ENCODE measurements around the gene C19orf53.

C19orf53 gene

GRCh38 chr19:13795595-13796300, 21.5 kb downstream of the C19orf53 start:
- DNase-seq (ENCODE audit: low read depth in 2 of 2), result no peak

DNA sequence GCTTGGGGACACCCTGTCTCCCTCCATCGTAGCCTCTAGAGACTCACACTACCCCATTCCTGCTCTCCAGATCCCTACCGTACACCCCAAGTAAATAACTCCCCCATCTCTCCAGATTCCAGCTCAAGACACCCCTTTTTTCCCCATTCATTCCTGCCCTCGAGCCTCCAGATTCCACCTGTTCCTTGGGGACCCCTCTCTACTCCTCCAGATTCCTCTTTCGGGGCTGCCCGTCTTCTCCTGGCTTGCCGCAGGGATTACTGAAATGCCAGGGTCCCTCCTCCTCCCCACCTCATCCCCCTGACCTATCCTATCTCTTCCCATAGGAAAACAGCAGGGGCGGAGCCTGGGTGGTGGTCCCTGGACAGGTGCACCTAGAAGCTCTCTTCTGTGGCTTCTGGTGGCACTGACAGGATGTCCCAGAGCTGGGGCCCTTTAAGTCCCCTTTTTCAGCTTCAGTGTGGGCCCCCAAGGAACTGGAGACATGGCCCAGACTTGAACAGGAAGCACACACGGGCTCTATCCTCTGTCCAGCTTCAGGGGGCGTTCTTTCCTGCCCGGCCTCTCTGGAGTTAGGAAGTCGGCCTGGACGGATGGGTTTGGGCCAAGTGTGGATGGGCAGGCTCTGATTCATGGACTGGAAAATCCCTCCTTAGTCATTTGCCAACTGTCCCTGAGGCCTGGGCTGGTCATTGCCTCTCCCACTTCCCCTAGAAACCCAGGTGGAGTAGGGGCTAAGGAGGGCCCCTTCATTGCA, 22.2 kb downstream of the C19orf53 start:
- no peak for DNase-seq (ENCODE audit: low read depth in 2 of 2)

- DNase-seq (ENCODE audit: low read depth in 2 of 2), result no peak
Measured at GRCh38 chr19:13797058-13797440, 22.8 kb downstream of the C19orf53 start.

DNA sequence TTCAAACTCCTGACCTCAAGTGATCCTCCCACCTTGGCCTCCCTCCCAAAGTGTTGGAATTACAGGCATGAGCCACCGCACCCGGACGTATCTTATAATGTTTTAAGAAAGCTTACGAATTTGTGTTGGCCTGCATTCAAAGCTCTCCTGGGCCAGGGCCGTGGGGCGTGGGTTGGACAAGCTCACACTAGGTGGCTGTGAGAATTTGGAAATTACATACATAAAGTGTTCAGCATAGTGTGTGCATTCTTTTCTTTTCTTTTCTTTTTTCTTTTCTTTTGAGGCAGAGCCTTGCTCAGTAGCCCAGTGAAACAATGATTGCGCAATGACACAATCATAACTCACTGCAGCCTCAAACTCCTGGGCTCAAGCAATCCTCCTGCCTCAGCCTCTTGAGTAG, 23.6 kb downstream of the C19orf53 start:
- DNase-seq (ENCODE audit: low read depth in 2 of 2), result no peak

DNA sequence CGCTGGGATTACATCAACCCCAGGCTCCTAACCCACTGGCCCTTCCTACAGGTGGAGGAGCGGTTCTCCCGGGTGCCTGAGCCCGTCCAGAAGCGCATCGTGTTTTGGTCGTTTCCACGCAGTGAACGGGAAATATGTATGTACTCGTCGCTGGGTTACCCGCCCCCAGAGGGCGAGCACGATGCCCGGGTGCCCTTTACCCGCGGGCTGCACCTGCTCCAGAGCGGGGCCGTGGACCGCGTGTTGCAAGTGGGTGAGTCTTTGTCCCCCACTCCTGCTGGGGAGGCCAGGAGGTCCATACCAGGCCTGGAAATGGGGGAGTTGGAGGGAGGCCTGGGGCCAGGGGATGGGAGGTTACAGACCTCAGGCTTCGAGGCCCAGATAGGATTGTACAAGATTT, 25.4 kb downstream of the C19orf53 start:
- DNase-seq (ENCODE audit: low read depth in 2 of 2), result no peak

DNA sequence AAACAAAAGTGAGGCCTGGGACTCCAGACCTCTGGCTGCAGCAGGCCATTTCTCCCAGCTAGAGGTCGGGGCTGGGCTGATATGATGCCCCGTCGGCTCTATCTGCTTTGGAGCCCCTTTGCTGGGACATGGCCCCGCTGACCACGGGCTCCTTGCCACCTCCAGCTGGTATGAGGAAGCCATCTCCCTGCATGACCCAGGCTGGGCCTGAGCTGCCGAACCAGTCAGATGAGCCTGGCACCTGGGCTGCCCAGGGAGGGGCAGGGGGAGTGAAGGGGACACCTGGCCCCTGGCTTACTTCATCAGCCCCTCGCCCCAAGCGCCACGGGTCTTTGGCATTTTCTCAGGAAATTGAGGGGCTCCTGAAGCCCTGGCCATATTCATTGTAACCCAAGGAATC, 28.8 kb downstream of the C19orf53 start:
- DNase-seq (ENCODE audit: low read depth in 2 of 2), result no peak

DNA sequence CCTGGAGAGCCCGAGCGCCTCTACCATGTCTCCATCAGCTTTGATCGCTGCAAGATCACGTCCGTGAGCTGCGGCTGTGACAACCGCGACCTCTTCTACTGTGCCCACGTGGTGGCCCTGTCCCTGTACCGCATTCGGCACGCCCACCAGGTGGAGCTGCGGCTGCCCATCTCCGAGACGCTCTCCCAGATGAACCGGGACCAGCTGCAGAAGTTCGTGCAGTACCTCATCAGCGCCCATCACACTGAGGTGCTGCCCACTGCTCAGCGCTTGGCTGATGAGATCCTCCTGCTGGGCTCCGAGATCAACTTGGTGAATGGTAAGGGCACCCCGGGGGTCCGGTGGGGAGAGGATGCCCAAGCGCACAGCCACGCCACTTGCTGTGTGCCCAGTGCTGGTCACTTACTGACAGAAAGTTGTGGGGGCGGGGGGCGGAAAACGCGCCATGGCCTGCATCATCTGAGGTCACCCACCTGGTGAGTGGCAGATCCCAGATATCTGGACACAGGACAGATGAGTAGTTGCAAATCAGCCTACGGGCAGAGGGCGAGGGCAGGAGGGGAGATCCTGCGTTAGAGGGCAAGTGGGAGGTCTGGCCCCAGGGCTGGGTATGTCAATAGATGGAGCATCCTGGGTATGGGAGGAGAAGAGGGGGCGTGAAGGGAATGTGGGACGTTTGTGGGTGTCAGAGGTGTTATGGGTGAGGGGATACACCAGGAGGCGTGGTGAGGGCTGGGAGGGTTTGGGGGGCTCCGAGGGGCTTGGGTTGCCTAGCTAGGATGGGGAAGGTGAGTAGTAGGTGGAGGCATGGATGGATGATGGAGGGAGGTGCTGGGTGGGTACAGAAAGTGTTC, 30.8 kb downstream of the C19orf53 start:
- no peak for DNase-seq (ENCODE audit: low read depth in 2 of 2)

GRCh38 chr19:13806728-13807127, 32.5 kb downstream of the C19orf53 start:
- DNase-seq (ENCODE audit: low read depth in 2 of 2), result no peak

GRCh38 chr19:13807421-13808021, 33.3 kb downstream of the C19orf53 start:
- no peak for DNase-seq (ENCODE audit: low read depth in 2 of 2)

DNA sequence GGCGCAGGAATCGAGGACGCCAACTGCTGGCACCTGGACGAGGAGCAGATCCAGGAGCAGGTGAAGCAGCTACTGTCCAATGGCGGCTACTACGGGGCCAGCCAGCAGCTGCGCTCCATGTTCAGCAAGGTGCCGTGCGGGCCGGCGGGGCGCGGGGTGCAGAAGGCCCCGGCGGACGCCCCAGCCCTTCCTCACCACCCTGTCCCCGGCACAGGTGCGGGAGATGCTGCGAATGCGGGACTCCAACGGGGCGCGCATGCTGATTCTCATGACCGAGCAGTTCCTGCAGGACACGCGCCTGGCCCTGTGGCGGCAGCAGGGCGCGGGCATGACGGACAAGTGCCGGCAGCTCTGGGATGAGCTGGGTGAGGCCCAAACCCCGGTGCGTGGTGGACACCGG, 34.6 kb downstream of the C19orf53 start:
- no peak for DNase-seq (ENCODE audit: low read depth in 2 of 2)

DNA sequence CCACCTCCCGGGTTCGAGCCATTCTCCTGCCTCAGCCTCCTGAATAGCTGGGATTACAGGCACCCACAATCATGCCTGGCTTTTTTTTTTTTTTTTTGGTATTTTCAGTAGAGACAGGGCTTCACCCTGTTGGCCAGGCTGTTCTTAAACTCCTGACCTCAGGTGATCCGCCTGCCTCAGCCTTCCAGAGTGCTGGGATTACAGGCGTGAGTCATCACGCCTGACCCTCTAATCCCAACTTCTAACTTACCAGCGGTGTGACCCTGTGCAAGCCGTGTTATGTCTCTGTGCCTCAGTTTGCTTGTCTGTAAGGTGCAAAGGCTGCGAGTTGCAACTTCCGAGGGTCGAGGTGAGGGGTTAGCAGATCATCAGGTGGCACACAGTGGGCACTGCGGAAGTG, 38.3 kb downstream of the C19orf53 start:
- DNase-seq (ENCODE audit: low read depth in 2 of 2), result no peak

- DNase-seq (ENCODE audit: low read depth in 2 of 2), result no peak
Measured at GRCh38 chr19:13813147-13813546, 38.9 kb downstream of the C19orf53 start.

DNA sequence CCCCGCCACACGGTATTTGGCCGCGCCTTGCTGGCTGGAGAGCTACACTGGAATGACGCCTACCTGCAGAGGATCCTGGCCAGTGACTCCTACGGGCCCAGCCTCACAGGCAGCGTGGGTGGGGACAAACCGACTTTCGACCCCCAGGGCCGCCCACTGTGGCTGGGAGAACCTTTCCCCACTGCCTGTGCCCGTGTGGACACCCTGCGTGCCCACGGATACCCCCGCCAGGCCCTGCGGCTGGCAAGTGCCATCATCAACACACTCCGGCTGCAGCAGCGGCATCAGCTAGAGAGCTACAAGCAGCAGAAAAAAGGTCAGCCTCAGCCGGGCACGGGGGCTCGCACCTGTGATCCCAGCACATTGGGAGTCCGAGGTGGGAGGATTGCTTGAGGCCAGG, 40.3 kb downstream of the C19orf53 start:
- DNase-seq (ENCODE audit: low read depth in 2 of 2), result no peak

DNA sequence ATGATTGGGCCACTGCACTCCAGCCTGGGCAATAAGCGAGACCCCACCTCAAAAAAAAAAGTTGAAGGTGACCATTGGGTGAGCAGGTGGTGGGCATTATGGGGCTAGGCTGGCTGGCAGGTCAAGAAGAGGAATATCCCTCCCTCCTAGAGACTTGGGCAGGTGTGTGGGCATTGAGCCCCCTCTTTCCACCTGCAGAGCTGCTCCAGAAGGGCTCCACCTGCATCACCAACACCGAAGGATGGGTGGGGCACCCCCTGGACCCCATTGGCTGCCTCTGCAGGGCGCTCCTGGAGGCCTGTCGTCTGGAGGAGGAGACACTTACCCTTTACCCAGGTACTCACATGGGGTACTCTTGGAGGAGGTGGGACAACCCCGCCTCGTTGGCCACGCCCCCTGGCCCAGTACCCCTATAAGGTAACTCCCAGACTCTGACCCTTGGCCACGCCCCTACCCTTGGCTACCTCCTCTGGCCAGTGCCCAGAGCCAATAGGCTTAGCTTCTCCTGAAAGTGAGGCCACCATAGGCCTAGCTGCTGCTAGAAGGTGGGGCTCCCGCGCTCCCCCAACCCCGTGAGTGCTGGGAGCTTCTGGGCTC, 42.9 kb downstream of the C19orf53 start:
- DNase-seq (ENCODE audit: low read depth in 2 of 2), result no peak

- DNase-seq (ENCODE audit: low read depth in 2 of 2), result no peak
Measured at GRCh38 chr19:13817615-13818371, 43.5 kb downstream of the C19orf53 start.

GRCh38 chr19:13819238-13819637, 45.0 kb downstream of the C19orf53 start:
- no peak for DNase-seq (ENCODE audit: low read depth in 2 of 2)

DNA sequence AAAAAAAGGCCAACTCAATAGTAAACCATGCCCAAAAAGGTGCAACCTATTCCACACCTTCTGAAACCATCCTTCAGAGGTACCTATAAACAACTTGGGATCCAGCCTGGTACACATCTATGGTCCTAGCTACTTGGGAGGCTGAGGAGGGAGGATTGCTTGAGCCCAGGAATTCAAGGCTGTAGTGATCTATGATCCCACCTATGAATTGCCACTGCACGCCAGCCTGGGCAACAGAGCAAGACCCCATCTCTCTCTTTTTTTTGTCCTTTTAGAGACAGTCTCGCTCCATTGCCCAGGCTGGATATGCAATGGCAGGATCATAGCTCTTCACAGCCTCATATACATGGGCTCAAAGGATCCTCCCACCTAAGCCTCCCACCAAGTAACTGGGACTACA, 47.0 kb downstream of the C19orf53 start:
- no peak for DNase-seq (ENCODE audit: low read depth in 2 of 2)

DNA sequence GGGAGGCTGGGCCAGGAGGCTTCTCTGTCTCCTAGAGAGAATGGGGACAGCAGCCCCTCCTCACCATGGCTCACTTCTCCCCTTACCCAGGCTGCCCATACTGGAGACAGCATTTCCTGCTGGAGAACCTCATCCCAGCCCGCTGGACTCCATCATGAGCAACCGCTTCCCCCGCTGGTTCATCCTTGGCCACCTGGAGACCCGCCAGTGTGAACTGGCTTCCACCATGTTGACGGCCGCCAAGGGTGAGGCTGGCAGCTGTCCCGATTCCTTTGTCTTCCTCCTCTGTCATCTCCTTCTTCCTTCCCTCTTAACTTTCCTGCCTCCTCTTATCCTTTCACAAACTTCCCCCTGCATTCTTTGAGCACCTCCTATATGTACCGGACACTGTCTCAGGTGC, 49.0 kb downstream of the C19orf53 start:
- DNase-seq (ENCODE audit: low read depth in 2 of 2), result no peak

DNA sequence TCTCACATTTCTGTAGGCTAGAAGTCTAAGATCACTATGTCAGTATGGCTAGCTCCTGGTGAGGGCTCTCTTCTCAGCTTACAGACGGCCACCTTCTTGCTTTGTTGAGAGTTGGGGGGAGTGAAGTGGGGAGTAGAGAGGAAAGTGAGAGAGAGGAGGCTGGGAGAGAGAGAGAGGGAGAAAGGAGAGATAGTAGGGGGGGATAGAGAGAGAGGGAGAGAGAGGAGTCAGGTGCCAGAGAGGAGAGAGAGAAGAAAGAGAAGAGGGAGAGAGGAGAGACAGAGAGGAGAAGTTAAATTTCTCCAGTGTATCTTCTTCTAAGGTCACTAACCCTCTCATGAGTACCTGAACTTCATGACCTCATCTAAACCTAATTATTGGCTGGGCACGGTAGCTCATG, 49.6 kb downstream of the C19orf53 start:
- no peak for DNase-seq (ENCODE audit: low read depth in 2 of 2)

DNA sequence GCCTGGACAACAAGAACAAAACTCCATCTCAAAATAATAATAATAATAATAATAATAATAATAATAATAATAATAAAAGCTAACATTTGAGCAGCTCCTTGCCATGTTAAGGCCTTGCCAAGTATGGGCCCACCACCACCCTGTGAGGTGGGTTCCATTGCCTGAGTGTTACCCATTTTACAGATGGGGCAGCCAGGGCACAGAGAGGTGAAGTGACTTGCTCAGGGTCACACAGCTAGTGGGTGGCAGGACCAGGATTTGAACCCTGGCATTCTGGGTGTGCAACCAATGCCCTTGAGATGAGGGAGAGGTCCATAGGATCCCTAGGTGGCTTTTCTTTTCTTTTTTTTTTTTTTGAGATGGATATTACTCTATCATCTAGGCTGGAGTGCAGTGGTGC, 50.4 kb downstream of the C19orf53 start:
- DNase-seq (ENCODE audit: low read depth in 2 of 2), result no peak

Measured in stimulated activated CD4-positive, alpha-beta T cell treated with anti-CD3 and anti-CD28 coated beads, Interleukin-15, amount 100 ng/mL, for 48 hours (primary cell).